ENCODE data around the gene SDR9C7.
"Not testable (repeated sequence)": the region's sequence is repeated elsewhere in the genome, so short reads cannot be mapped to it uniquely, and the experiment has no call there.

SDR9C7 gene

DNA sequence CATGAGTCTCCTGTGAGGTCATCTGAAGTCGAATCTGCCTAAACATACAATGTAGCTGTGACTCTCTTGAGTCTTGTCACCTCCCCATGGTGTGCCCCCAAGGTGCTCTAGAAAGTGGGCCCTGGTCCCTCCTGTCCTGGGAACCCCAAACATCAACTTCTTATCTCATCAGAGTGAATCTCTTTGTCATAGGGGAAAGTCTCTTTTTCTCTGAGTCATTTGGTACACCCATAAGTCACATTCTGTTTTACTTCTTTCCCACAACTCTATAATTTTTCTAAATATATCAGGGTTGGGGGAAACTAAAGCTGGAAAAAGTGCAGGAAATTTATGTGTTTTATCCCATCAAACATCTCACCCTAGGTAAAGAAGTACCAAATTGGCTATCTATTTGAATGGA, 12.9 kb downstream of the SDR9C7 start:
- ChIA-PET CTCF (interaction anchor here (0.6 kb wide), 1 partner anchor 87 kb away, joined by 3 read pairs; no protein-coding TSS in a partner anchor), POLR2A (no interaction called here)
- no peak overlapping the region for H3K4me3 ChIP-seq (ENCODE audit: low read depth, low read length)
- no peak overlapping the region for H3K27ac ChIP-seq (ENCODE audit: extremely low read depth, low read depth, low read length)
- no peak for TF ChIP-seq ZNF561 (tag by site-specific recombination; IDR thresholded peaks at IDR 0.05; ENCODE audit: borderline replicate concordance)
- no peak for TF ChIP-seq ZNF488 (tag by site-specific recombination; IDR thresholded peaks at IDR 0.05)
- no peak for TF ChIP-seq ZNF248 (tag by site-specific recombination; IDR thresholded peaks at IDR 0.05)
- TF ChIP-seq ZNF214 (tag by site-specific recombination; IDR thresholded peaks at IDR 0.05; ENCODE audit: borderline replicate concordance): no peak
- TF ChIP-seq, protein P1, sequence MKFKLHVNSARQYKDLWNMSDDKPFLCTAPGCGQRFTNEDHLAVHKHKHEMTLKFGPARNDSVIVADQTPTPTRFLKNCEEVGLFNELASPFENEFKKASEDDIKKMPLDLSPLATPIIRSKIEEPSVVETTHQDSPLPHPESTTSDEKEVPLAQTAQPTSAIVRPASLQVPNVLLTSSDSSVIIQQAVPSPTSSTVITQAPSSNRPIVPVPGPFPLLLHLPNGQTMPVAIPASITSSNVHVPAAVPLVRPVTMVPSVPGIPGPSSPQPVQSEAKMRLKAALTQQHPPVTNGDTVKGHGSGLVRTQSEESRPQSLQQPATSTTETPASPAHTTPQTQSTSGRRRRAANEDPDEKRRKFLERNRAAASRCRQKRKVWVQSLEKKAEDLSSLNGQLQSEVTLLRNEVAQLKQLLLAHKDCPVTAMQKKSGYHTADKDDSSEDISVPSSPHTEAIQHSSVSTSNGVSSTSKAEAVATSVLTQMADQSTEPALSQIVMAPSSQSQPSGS (tag by site-specific recombination; IDR thresholded peaks at IDR 0.05; ENCODE audit: low read depth): no peak
- no peak for TF ChIP-seq ZBTB8A (tag by site-specific recombination; IDR thresholded peaks at IDR 0.05)
- no peak for TF ChIP-seq ZNF350 (tag by site-specific recombination; IDR thresholded peaks at IDR 0.05)
- TF ChIP-seq ZNF624 (tag by site-specific recombination; IDR thresholded peaks at IDR 0.05): no peak
- no peak for TF ChIP-seq ZNF629 (tag by site-specific recombination; IDR thresholded peaks at IDR 0.05)
- TF ChIP-seq ZNF660 (tag by site-specific recombination; IDR thresholded peaks at IDR 0.05): no peak
- TF ChIP-seq ZNF423 (tag by site-specific recombination; IDR thresholded peaks at IDR 0.05): no peak
- no peak for TF ChIP-seq ZFP3 (tag by site-specific recombination; IDR thresholded peaks at IDR 0.05; ENCODE audit: low read depth)
- TF ChIP-seq ZSCAN23 (tag by site-specific recombination; IDR thresholded peaks at IDR 0.05): no peak
- TF ChIP-seq ZNF16 (tag by site-specific recombination; IDR thresholded peaks at IDR 0.05; ENCODE audit: low read depth): no peak
- no peak for TF ChIP-seq RBAK (tag by site-specific recombination; IDR thresholded peaks at IDR 0.05)
- no peak for TF ChIP-seq ZNF449 (tag by site-specific recombination; IDR thresholded peaks at IDR 0.05)
- TF ChIP-seq ZNF571 (tag by site-specific recombination; IDR thresholded peaks at IDR 0.05): no peak
- no peak for TF ChIP-seq ZSCAN5A (tag by site-specific recombination; IDR thresholded peaks at IDR 0.05)
- TF ChIP-seq SP3 (tag by site-specific recombination; IDR thresholded peaks at IDR 0.05): no peak
- no peak for TF ChIP-seq ZNF544 (tag by site-specific recombination; IDR thresholded peaks at IDR 0.05)
- no peaks in the 10 kb centered on the region for H3K4me1 ChIP-seq (ENCODE audit: control insufficient read depth, insufficient read depth, low read length)
- H3K36me3 ChIP-seq (ENCODE audit: control insufficient read depth in 2 of 2, insufficient read depth in 1 of 2, low read length in 2 of 2): no peaks in the 10 kb centered on the region
- H3K9me3 ChIP-seq (ENCODE audit: control insufficient read depth, insufficient read depth, low read depth, low read length): no peaks in the 10 kb centered on the region

DNA sequence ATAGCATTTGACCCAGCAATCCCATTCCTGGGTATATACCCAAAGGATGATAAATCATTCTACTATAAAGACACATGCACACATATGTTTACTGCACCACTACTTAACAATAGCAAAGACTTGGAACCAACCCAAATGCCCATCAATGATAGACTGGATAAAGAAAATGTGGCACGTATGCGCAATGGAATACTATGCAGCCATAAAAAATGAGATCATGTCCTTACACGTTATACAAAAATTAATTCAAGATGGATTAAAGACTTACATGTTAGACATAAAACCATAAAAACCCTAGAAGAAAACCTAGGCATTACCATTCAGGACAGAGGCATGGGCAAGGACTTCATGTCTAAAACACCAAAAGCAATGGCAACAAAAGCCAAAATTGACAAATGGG, 16.1 kb downstream of the SDR9C7 start:
- H3K4me1 ChIP-seq (ENCODE audit: control insufficient read depth, insufficient read depth, low read length); H3K36me3 ChIP-seq (ENCODE audit: control insufficient read depth in 2 of 2, insufficient read depth in 1 of 2, low read length in 2 of 2); POLR2A ChIA-PET; H3K27ac ChIP-seq (ENCODE audit: extremely low read depth, low read depth, low read length); CTCF ChIA-PET; H3K4me3 ChIP-seq (ENCODE audit: low read depth, low read length); H3K9me3 ChIP-seq (ENCODE audit: control insufficient read depth, insufficient read depth, low read depth, low read length): not testable (repeated sequence)
- TF ChIP-seq, protein P2, sequence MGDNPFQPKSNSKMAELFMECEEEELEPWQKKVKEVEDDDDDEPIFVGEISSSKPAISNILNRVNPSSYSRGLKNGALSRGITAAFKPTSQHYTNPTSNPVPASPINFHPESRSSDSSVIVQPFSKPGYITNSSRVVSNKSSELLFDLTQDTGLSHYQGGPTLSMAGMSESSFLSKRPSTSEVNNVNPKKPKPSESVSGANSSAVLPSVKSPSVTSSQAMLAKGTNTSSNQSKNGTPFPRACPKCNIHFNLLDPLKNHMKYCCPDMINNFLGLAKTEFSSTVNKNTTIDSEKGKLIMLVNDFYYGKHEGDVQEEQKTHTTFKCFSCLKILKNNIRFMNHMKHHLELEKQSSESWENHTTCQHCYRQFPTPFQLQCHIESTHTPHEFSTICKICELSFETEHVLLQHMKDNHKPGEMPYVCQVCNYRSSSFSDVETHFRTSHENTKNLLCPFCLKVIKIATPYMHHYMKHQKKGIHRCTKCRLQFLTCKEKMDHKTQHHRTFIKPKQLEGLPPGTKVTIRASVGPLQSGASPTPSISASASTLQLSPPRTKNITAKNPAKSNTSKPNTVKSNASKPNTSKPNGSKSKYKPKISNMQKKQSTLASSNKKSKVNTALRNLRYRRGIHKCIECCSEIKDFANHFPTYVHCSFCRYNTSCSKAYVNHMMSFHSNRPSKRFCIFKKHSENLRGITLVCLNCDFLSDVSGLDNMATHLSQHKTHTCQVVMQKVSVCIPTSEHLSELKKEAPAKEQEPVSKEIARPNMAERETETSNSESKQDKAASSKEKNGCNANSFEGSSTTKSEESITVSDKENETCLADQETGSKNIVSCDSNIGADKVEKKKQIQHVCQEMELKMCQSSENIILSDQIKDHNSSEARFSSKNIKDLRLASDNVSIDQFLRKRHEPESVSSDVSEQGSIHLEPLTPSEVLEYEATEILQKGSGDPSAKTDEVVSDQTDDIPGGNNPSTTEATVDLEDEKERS (tag by site-specific recombination; IDR thresholded peaks at IDR 0.05): peak; percentile 34; the same call in 1 of the 2 replicates
- TF ChIP-seq ZNF146 (tag by site-specific recombination; IDR thresholded peaks at IDR 0.05): 0 out of 2 replicates have a peak, but pooled peaks have one; percentile 40
